ENCODE results near the gene ARCN1. TPM values are rescaled to one million over a fixed set of nuclear protein-coding genes. Genes with fewer than 3 reads are reported as not detected.
A peak's percentile ranks its signal among the peaks of the same experiment; 100 is the strongest.

Gene ARCN1
- total and polyA plus RNA-seq, 9 of the 15 experiments (the other 6 are each of a cell fraction or from before 2014, with no cell fraction given): 30.0 to 224 (median 76.4) TPM

GRCh38 chr11:118572061-118572980 is at the start of gene ARCN1 (continued):
- TF ChIP-seq MNT (conservative IDR thresholded peaks at IDR 0.05) (no peak), HDAC3 (IDR thresholded peaks at IDR 0.05; ENCODE audit: borderline replicate concordance, partially characterized antibody) (no peak), RFX1 (IDR thresholded peaks at IDR 0.05) (no peak), TEAD1 (CRISPR knock-in tag; IDR thresholded peaks at IDR 0.05) (no peak), E2F6 (IDR thresholded peaks at IDR 0.05; ENCODE audit: borderline replicate concordance in 1 of 2, extremely low read depth in 1 of 2, insufficient read depth in 1 of 2, insufficient read length in 1 of 2, low read depth in 1 of 2, low read length in 1 of 2, poor library complexity in 1 of 2, severe bottlenecking in 1 of 2) (peak in 1 of 2 experiments; percentile 26), TAL1 (IDR thresholded peaks at IDR 0.05) (no peak), UBTF (IDR thresholded peaks at IDR 0.05; ENCODE audit: borderline replicate concordance in 1 of 2, low read depth in 2 of 2, low read length in 2 of 2) (no peak), ARHGAP35 (IDR thresholded peaks at IDR 0.05; ENCODE audit: partially characterized antibody) (no peak), BRF1 (IDR thresholded peaks at IDR 0.05; ENCODE audit: borderline replicate concordance, extremely low read depth, insufficient read length) (no peak), ETS2 (tag; IDR thresholded peaks at IDR 0.05; ENCODE audit: borderline replicate concordance, poor library complexity, severe bottlenecking) (no peak), ZNF274 (IDR thresholded peaks at IDR 0.05; ENCODE audit: borderline replicate concordance, low read depth, low read length) (no peak), CBFA2T2 (conservative IDR thresholded peaks at IDR 0.05) (no peak), HBP1 (CRISPR knock-in tag; IDR thresholded peaks at IDR 0.05) (no peak), HNRNPUL1 (IDR thresholded peaks at IDR 0.05; ENCODE audit: low read length) (no peak), GMEB1 (CRISPR knock-in tag; IDR thresholded peaks at IDR 0.05) (no peak), E2F5 (CRISPR knock-in tag; IDR thresholded peaks at IDR 0.05) (no peak)

All from K562 (cell line).